Stimulated activated CD4-positive, alpha-beta T cell treated with anti-CD3 and anti-CD28 coated beads, Interleukin-4, amount 100 ng/mL, for 4 hours (primary cell): ENCODE measurements around the gene ASGR1.

ENCODE experiments used
- DNase-seq, 2 experiments: peaks; one replicate each; pipeline ENCODE4 v3.0.0-alpha.2; 2020

ASGR1 gene

GRCh38 chr17:7216242-7217112, 37.3 kb upstream of the ASGR1 start:
- DNase-seq = no peak

GRCh38 chr17:7215652-7216180, 36.5 kb upstream of the ASGR1 start:
- peak in 1 of 2 experiments; percentile 30 for DNase-seq

- no peak for DNase-seq
Measured at GRCh38 chr17:7215136-7215638, 36.0 kb upstream of the ASGR1 start.

- peak; percentile 99 for DNase-seq
Measured at GRCh38 chr17:7214300-7215135, 35.3 kb upstream of the ASGR1 start.

GRCh38 chr17:7213895-7214299, 34.7 kb upstream of the ASGR1 start:
- DNase-seq = no peak

- DNase-seq = no peak
Measured at GRCh38 chr17:7211491-7212273, 32.5 kb upstream of the ASGR1 start.

GRCh38 chr17:7208754-7209460, 29.7 kb upstream of the ASGR1 start:
- DNase-seq = no peak

GRCh38 chr17:7208027-7208571, 28.9 kb upstream of the ASGR1 start:
- no peak for DNase-seq

GRCh38 chr17:7207120-7208001, 28.2 kb upstream of the ASGR1 start:
- no peak for DNase-seq

GRCh38 chr17:7205561-7205960, 26.4 kb upstream of the ASGR1 start:
- DNase-seq = no peak

- DNase-seq = peak; percentile 86 to 90
Measured at GRCh38 chr17:7204828-7205461, 25.8 kb upstream of the ASGR1 start.

GRCh38 chr17:7204336-7204735, 25.2 kb upstream of the ASGR1 start:
- DNase-seq = no peak

- no peak for DNase-seq
Measured at GRCh38 chr17:7203391-7203790, 24.2 kb upstream of the ASGR1 start.

- no peak for DNase-seq
Measured at GRCh38 chr17:7196651-7197401, 17.7 kb upstream of the ASGR1 start.

GRCh38 chr17:7195971-7196370, 16.8 kb upstream of the ASGR1 start:
- DNase-seq = no peak

GRCh38 chr17:7192271-7192937, 13.2 kb upstream of the ASGR1 start:
- DNase-seq = no peak

- no peak for DNase-seq
Measured at GRCh38 chr17:7191571-7192270, 12.6 kb upstream of the ASGR1 start.

GRCh38 chr17:7191069-7191468, 11.9 kb upstream of the ASGR1 start:
- DNase-seq = no peak
